MV-4-11 (cell line): ENCODE measurements around the gene MYBPC2.

Source experiments
- DNase-seq: peaks from one replicate; lab custom pipeline; 2025; lab: John Stamatoyannopoulos, UW

The MYBPC2 gene

GRCh38 chr19:50481351-50482149 lies 48.9 kb downstream of the MYBPC2 start:
- DNase-seq, result no peak

- no peak for DNase-seq
Observed at GRCh38 chr19:50482271-50482855, 49.7 kb downstream of the MYBPC2 start.

GRCh38 chr19:50482916-50483315 lies 50.2 kb downstream of the MYBPC2 start:
- no peak for DNase-seq

GRCh38 chr19:50485284-50485955 lies 52.7 kb downstream of the MYBPC2 start:
- DNase-seq, result no peak

GRCh38 chr19:50486823-50487515 lies 54.3 kb downstream of the MYBPC2 start:
- peak; percentile 82 for DNase-seq

- peak; percentile 85 for DNase-seq
Observed at GRCh38 chr19:50488389-50489194, 55.9 kb downstream of the MYBPC2 start.

GRCh38 chr19:50489461-50490011 lies 56.8 kb downstream of the MYBPC2 start:
- no peak for DNase-seq

GRCh38 chr19:50490411-50490811 lies 57.7 kb downstream of the MYBPC2 start:
- DNase-seq, result no peak

- no peak for DNase-seq
Observed at GRCh38 chr19:50490991-50491472, 58.3 kb downstream of the MYBPC2 start.

- DNase-seq, result peak; percentile 57
Observed at GRCh38 chr19:50492303-50493052, 59.8 kb downstream of the MYBPC2 start.

- no peak for DNase-seq
Observed at GRCh38 chr19:50493171-50493570, 60.5 kb downstream of the MYBPC2 start.

GRCh38 chr19:50494186-50495019 lies 61.7 kb downstream of the MYBPC2 start:
- DNase-seq, result no peak

- no peak for DNase-seq
Observed at GRCh38 chr19:50495020-50495531, 62.4 kb downstream of the MYBPC2 start.

- no peak for DNase-seq
Observed at GRCh38 chr19:50496189-50497021, 63.7 kb downstream of the MYBPC2 start.

GRCh38 chr19:50497022-50497405 lies 64.3 kb downstream of the MYBPC2 start:
- DNase-seq, result no peak

GRCh38 chr19:50498219-50499056 lies 65.7 kb downstream of the MYBPC2 start:
- no peak for DNase-seq

GRCh38 chr19:50500060-50500752 lies 67.5 kb downstream of the MYBPC2 start:
- DNase-seq, result no peak
